HepG2 (cell line): ENCODE results near the gene MAPK14. TPM values are rescaled to one million over a fixed set of nuclear protein-coding genes. Genes with fewer than 3 reads are reported as not detected.

Experiments used
- AKNA ChIP-seq: sonication (generic); formaldehyde crosslinking; IDR thresholded peaks from 2 replicates; pipeline ENCODE4 v1.4.0; 2020; ENCODE audit warnings: missing genetic modification reagents, borderline replicate concordance
- ASH2L ChIP-seq: fragments of 300-600, 200-600 bp; sonication (generic); IDR thresholded peaks from 2 replicates; pipeline ENCODE4 v1.7.0; 2017; ENCODE audit warnings: low read depth, mild to moderate bottlenecking, moderate library complexity, mixed read lengths, low read length; ENCODE audit not compliant: insufficient read length
- CREB1 ChIP-seq, 2 experiments: fragments of 450-650 bp in 1 of 2; IDR thresholded peaks; 2 replicates each; pipeline ENCODE4 v1.6.1; 2016 to 2017; ENCODE audit warnings: control low read depth in 1 of 2, mild to moderate bottlenecking in 1 of 2, missing compliant biosample characterization in 1 of 2, missing genetic modification characterization in 1 of 2
- GPN1 ChIP-seq: sonication (generic); formaldehyde crosslinking; IDR thresholded peaks from 2 replicates; pipeline ENCODE4 v1.5.1; 2020; ENCODE audit warnings: missing genetic modification reagents, borderline replicate concordance
- HMG20B ChIP-seq: conservative IDR thresholded peaks from 2 replicates; pipeline ENCODE4 v1.6.1; 2016; ENCODE audit warnings: missing genetic modification reagents, missing compliant biosample characterization
- KMT2B ChIP-seq: IDR thresholded peaks from 2 replicates; pipeline ENCODE4 v1.6.1; 2016; ENCODE audit warnings: missing genetic modification reagents, missing compliant biosample characterization
- MIXL1 ChIP-seq: IDR thresholded peaks from 2 replicates; pipeline ENCODE4 v1.6.1; 2016
- PAXIP1 ChIP-seq: sonication (generic); formaldehyde crosslinking; conservative IDR thresholded peaks from 2 replicates; pipeline ENCODE4 v1.4.0; 2020; ENCODE audit warnings: mild to moderate bottlenecking, missing genetic modification reagents, moderate library complexity
- PTBP1 ChIP-seq: fragments of 200-400 bp; formaldehyde crosslinking; IDR thresholded peaks from 2 replicates; pipeline ENCODE4 v1.6.1; 2018; ENCODE audit warnings: low read length, low read depth; ENCODE audit not compliant: poor library complexity, severe bottlenecking
- SIN3A ChIP-seq: IDR thresholded peaks from 2 replicates; pipeline ENCODE4 v1.6.1; 2011; ENCODE audit warnings: low read depth, mild to moderate bottlenecking, control low read depth, low read length, borderline replicate concordance
- SNAPC2 ChIP-seq: sonication (generic); formaldehyde crosslinking; IDR thresholded peaks from 2 replicates; pipeline ENCODE4 v1.8.1; 2022; ENCODE audit warnings: mild to moderate bottlenecking, missing genetic modification reagents
- SRSF4 ChIP-seq: fragments of 200-400 bp; formaldehyde crosslinking; IDR thresholded peaks from one replicate; pipeline ENCODE4 v1.6.1; 2018; ENCODE audit warnings: mild to moderate bottlenecking, low read depth, low read length, moderate library complexity; ENCODE audit not compliant: poor library complexity, severe bottlenecking
- STAG1 ChIP-seq: sonication (generic); formaldehyde crosslinking; IDR thresholded peaks from 2 replicates; pipeline ENCODE4 v1.4.0; 2020; ENCODE audit warnings: missing genetic modification reagents
- THAP11 ChIP-seq: IDR thresholded peaks from 2 replicates; pipeline ENCODE4 v1.6.1; 2016; ENCODE audit warnings: missing biosample characterization, missing genetic modification reagents
- UBTF ChIP-seq: sonication (generic); formaldehyde crosslinking; IDR thresholded peaks from 2 replicates; pipeline ENCODE4 v1.4.0; 2020; ENCODE audit warnings: mild to moderate bottlenecking, missing genetic modification reagents
- ZBTB7B ChIP-seq: sonication (generic); formaldehyde crosslinking; IDR thresholded peaks from 2 replicates; pipeline ENCODE4 v1.4.0; 2020; ENCODE audit warnings: missing genetic modification reagents
- ZNF331 ChIP-seq: sonication (generic); formaldehyde crosslinking; IDR thresholded peaks from 2 replicates; pipeline ENCODE4 v1.4.0; 2020; ENCODE audit warnings: missing genetic modification reagents
- ZNF547 ChIP-seq: sonication (generic); formaldehyde crosslinking; IDR thresholded peaks from 2 replicates; pipeline ENCODE4 v1.5.1; 2020; ENCODE audit warnings: mild to moderate bottlenecking, missing genetic modification reagents
- ZNF577 ChIP-seq: sonication (generic); formaldehyde crosslinking; IDR thresholded peaks from 2 replicates; pipeline ENCODE4 v1.4.0; 2020; ENCODE audit warnings: mild to moderate bottlenecking, low read depth, missing genetic modification reagents, borderline replicate concordance
- ZNF740 ChIP-seq: sonication (generic); formaldehyde crosslinking; IDR thresholded peaks from 2 replicates; pipeline ENCODE4 v1.4.0; 2020; ENCODE audit warnings: missing genetic modification reagents
- polyA plus RNA-seq, 8 experiments: library from polyadenylated mRNA; depleted of rRNA in 3 of 8; stranded (reverse) in 7 of 8; unstranded in 1 of 8; fragments of >200 nt; fragmentation: Illumina TruSeq in 4 of 8; extraction: Trizol in 4 of 8; gene quantifications; 2 replicates each; pipeline versions ENCODE4 v1.2.1 to v1.2.3, GENCODE V29; 2011 to 2016; ENCODE audit warnings: low read depth in 4 of 8, missing spikeins in 1 of 8, mixed read lengths in 1 of 8; ENCODE audit not compliant: insufficient read depth in 1 of 8
- total RNA-seq, 5 experiments: library from RNA; depleted of rRNA; stranded (reverse); fragments of >200 nt; fragmentation: Illumina TruSeq; extraction: Trizol; gene quantifications; 2 replicates each; pipeline ENCODE4 v1.2.3, GENCODE V29; 2016; ENCODE audit warnings: low read depth in 1 of 5

MAPK14 gene
- total and polyA plus RNA-seq, 2 of the 13 experiments (the other 11 are each of a cell fraction or from before 2014, with no cell fraction given), result 66.3 to 67.3 TPM

- no peak for TF ChIP-seq UBTF (CRISPR knock-in tag)
- TF ChIP-seq SNAPC2, result no peak
- no peak for TF ChIP-seq ZNF547 (CRISPR knock-in tag)
- no peak for TF ChIP-seq SRSF4
- TF ChIP-seq GPN1, result no peak
- TF ChIP-seq ASH2L, result peak; percentile 65
- no peak for TF ChIP-seq PTBP1
- no peak for TF ChIP-seq AKNA (CRISPR knock-in tag)
- TF ChIP-seq SIN3A, result peak; percentile 26; the same call in 1 of the 2 replicates
- no peak for TF ChIP-seq THAP11 (CRISPR knock-in tag)
- TF ChIP-seq MIXL1, result peak; percentile 28; the same call in 1 of the 2 replicates
- no peak for TF ChIP-seq STAG1 (CRISPR knock-in tag)
- TF ChIP-seq ZNF740 (CRISPR knock-in tag), result 0 out of 2 replicates have a peak, but pooled peaks have one; percentile 16
- no peak for TF ChIP-seq CREB1 (IDR thresholded peaks at IDR 0.05)
- TF ChIP-seq CREB1 (CRISPR knock-in tag; IDR thresholded peaks at IDR 0.05), result no peak
- TF ChIP-seq KMT2B (CRISPR knock-in tag), result peak; percentile 47; the same call in 1 of the 2 replicates
- TF ChIP-seq ZNF577 (CRISPR knock-in tag), result no peak
- TF ChIP-seq PAXIP1 (CRISPR knock-in tag), result 0 out of 2 replicates have a peak, but pooled peaks have one; percentile 25
- TF ChIP-seq ZBTB7B, result no peak
- TF ChIP-seq HMG20B, result no peak
- TF ChIP-seq ZNF331 (CRISPR knock-in tag), result no peak
Observed at GRCh38 chr6:36028877-36029324, 1.3 kb downstream of the MAPK14 start (continued).
